Stimulated activated CD4-positive, alpha-beta T cell treated with anti-CD3 and anti-CD28 coated beads, TNF-alpha, amount 100 ng/mL, for 1 hour (primary cell): ENCODE data around the gene SLC35A3.
A peak's percentile ranks its signal among the peaks of the same experiment; 100 is the strongest.
"Not testable (repeated sequence)": the region's sequence is repeated elsewhere in the genome, so short reads cannot be mapped to it uniquely, and the experiment has no call there.

Source experiments
- DNase-seq, 3 donors: peaks; one replicate each; pipeline ENCODE4 v3.0.0-alpha.2; 2020; ENCODE audit warnings: low read depth in 3 of 3, low spot score in 1 of 3

Gene SLC35A3

DNA sequence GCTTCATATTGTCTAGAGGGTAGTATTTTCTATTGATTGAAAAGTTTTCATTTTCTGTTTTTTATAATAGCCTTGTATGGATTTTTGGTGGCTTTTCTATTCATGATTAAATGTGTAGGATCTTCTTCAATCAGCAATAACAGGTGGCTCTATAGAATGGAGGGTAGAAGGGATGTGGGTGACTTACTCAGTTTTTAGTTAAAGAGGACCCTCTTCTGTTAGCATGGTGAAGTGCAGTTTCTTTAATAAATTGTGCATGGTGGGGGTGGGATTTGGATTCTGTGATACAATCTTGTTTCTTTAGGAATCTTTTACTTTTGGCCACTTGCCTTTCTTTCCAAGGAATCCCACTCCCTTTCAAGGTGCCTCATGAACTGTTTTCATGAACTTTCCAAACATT lies 64.7 kb downstream of the SLC35A3 start:
- no peak for DNase-seq

GRCh38 chr1:100035214-100035613 lies 65.4 kb downstream of the SLC35A3 start:
- no peak for DNase-seq

DNA sequence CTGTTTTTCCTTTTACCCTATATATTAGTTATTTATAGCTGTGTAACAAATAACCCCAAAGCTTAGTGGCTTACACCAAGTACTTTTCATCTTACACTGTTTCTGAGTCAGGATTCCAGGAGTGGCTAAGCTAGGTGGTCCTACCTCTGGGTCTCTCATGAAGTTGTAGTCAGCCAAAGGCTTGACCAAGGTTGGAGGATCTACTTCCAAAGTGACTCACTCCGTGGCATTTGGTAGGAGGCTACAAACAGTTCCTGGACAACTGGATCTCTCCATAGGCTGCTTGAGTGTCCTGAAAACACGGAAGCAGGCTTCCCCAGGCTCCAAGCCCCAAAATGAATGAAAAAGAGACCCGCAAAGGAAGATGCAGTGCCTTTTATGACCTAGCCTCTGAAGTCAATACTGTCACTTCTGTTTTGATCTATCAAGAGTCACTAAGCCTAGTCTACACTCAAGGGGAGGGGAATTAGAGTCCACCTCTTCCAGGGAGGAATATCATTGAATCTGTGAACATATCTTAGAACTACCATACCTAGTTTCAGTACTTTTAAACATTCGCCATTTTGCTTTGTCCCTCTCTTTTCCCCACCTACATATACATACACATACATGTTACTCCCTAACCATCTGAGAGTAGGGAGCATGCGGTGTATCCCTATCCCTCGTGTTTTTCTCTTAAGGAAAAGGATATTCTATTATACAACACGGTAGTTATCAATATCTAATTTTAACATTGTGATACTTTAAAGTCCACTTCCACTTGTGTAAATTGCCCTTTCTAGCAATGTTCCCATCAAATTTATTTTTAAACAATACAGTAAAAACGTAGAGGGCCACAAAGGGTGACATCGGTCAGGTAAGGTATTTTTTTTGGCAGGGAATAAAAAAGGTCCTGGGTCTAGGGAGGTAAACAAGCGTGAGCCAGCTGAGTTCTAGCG lies 67.2 kb downstream of the SLC35A3 start:
- no peak for DNase-seq

GRCh38 chr1:100037656-100037926 lies 67.8 kb downstream of the SLC35A3 start:
- DNase-seq = no peak

GRCh38 chr1:100037927-100038659 lies 68.3 kb downstream of the SLC35A3 start:
- peak; percentile 57 to 82 (median 74) for DNase-seq

DNA sequence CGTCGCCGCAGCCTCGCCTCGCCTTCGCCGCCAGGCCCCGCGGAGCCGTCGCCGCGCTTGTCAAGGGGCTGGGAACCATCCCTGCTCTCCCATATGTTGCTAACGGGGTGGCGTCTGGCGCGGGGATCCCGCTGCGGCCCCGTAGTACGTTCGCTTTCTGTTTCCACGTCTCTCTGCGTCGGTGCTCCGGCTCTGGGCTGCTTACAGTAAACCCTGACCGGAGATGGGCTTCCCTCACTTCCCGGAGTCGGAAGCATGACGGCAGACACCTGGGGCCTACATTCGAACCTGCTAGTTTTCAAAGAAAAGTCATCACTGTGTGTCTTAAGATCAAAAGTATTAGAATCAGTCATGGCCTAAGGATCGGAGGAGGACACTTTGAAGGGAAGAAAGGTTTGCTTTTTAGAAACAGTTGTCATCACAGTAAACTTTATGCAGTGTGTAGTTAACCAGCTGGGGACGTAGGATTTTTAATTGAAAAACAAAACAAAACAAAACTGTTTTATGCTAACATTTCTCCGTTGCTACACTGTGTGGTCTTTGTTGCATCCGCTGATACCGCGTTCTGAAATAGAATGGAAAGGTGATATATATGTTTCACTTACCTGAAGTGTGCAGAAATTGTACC lies 69.0 kb downstream of the SLC35A3 start:
- peak; percentile 33 to 55 (median 33) for DNase-seq

DNA sequence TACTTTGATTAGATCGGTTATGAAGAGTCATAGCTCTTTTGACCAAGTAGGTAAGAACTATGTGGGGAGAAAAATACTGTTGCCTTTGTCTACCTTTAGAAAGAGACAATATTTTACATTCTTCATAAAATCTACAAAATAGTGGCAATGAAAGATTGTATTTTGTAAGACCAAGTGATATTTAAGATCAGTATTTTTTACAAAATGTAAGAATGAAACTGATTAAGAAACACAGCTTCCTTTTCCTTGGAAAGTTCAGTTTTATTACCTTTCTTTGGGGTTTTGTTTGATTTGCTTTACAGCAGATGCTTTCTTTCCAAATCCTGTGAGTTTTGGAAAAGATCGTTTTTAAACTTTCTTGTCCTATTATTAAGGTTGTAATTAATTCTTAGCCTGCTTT lies 69.8 kb downstream of the SLC35A3 start:
- no peak for DNase-seq

GRCh38 chr1:100045206-100045605 lies 75.4 kb downstream of the SLC35A3 start:
- DNase-seq = no peak

- not testable (repeated sequence) for DNase-seq
Measured at GRCh38 chr1:100047235-100047708, 77.5 kb downstream of the SLC35A3 start.

- no peak for DNase-seq
Measured at GRCh38 chr1:100050139-100050538, 80.3 kb downstream of the SLC35A3 start.

DNA sequence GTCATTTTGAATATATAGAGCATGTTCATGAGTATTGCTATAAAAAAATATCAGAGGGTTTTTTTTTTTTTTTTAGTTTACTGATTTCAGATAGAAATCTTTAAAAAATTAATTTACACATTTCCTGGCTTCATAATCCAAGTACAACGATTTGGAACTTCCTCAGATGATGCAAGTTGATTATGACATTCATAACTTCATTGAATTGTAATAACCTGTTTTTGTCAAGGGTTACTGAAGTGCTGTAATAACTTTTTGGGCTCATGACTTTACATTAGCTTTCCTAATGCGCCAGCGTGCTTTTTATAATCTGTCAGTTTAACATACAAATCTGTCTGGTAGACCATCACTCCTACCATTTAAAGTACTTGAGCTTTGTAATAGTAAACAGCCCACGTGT lies 81.6 kb downstream of the SLC35A3 start:
- DNase-seq = no peak

GRCh38 chr1:100051893-100052292 lies 82.1 kb downstream of the SLC35A3 start:
- DNase-seq = no peak

- DNase-seq = no peak
Measured at GRCh38 chr1:100053119-100053518, 83.3 kb downstream of the SLC35A3 start.

DNA sequence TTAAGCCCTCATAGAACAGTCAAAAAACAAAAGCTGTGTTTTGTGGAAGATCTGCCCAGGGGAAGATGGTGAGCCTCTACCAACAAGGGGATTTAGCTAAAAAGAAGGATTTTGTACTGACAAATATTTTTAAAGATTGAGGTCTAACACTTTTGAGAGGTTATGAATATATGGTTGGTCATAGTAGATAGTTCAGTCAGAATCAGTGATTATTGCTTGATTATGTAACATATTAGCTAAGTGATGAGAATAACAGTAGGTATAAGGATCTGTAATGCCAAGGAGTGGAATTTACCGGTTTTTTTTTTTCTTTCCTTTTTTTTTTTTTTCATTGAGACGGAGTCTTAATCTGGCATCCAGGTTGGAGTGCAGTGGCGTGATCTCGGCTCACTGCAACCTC lies 83.9 kb downstream of the SLC35A3 start:
- no peak for DNase-seq

GRCh38 chr1:100061681-100062080 lies 91.9 kb downstream of the SLC35A3 start:
- no peak for DNase-seq

GRCh38 chr1:100065183-100065968 lies 95.6 kb downstream of the SLC35A3 start:
- DNase-seq = no peak

GRCh38 chr1:100065969-100066227 lies 96.1 kb downstream of the SLC35A3 start:
- no peak for DNase-seq

GRCh38 chr1:100070201-100070939 lies 100.6 kb downstream of the SLC35A3 start:
- no peak for DNase-seq

DNA sequence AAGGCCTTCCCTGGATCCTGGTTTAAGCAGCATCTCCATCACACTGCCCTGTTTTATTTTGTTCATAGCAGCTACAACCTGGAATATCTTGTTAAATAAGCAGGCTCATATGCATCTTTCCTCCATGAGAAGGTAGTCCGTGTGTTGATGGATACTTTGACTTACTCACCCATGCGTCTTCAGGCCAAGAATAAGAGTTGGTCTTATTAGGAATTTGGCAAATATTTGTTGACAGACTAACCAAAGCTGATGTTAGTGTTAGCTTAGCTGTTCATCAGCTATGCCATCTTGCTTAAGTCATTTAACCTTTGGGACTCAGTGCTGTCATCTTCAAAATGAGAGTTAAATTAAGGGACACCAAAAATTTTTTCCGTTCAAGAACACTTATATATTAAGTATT lies 103.7 kb downstream of the SLC35A3 start:
- no peak for DNase-seq

GRCh38 chr1:100074604-100075395 lies 105.0 kb downstream of the SLC35A3 start:
- no peak for DNase-seq
